ENCODE measurements around the gene ACMSD. TPM values are rescaled to one million over a fixed set of nuclear protein-coding genes. Genes with fewer than 3 reads are reported as not detected.

The ACMSD gene
- total RNA-seq, 2 experiments from 2014 or later: not detected

- DNase-seq (no peak), ATAC-seq (no peak)
- no peak overlapping the region for H3K4me3 Mint-ChIP-seq
- no peak overlapping the region for H3K27ac Mint-ChIP-seq
- POLR2A ChIA-PET: no interaction called here
- H3K9me3 Mint-ChIP-seq (ENCODE audit: low read depth): peaks cover 10% of the 10 kb centered on the region
- H3K36me3 Mint-ChIP-seq (ENCODE audit: low read depth): no peaks in the 10 kb centered on the region
- CTCF ChIA-PET: no interaction called here
- H3K27me3 Mint-ChIP-seq: no peaks in the 10 kb centered on the region
- no peaks in the 10 kb centered on the region for H3K4me1 Mint-ChIP-seq
- intact Hi-C loops (cut with DNase I, micrococcal nuclease): loop anchor here in 1 of 2 experiments (10.0 kb wide), 1 partner anchor 657 kb away; the partner anchor contains the start of gene MGAT5
These were observed 73.0 kb downstream of the ACMSD start for GRCh38 chr2:134911400-134911785.

DNA sequence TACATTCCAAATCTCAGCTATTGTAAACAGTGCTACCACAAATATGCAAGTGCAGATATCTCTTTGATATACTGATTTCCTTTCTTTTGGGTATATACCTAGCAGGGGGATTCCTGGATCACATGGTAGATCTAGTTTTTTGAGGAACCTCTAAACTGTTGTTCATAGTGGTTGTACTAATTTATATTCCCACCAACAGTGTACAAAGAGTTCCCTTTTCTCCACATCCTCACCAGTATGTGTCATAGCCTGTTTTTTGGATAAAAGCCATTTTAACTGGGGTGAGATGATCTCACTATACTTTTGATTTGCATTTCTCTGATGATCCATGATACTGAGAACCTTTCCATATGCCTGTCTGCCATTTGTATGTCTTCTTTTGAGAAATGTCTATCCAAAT is 73.9 kb downstream of the ACMSD start:
- intact Hi-C loops (cut with DNase I, micrococcal nuclease): loop anchor here in 1 of 2 experiments (10.0 kb wide), 1 partner anchor 658 kb away; the partner anchor contains the start of gene MGAT5
- no peaks in the 10 kb centered on the region for H3K36me3 Mint-ChIP-seq (ENCODE audit: low read depth)
- peaks cover 9% of the 10 kb centered on the region for H3K9me3 Mint-ChIP-seq (ENCODE audit: low read depth)
- H3K4me1 Mint-ChIP-seq: peaks cover 7% of the 10 kb centered on the region
- DNase-seq (no peak), ATAC-seq (no peak)
- no peaks in the 10 kb centered on the region for H3K27me3 Mint-ChIP-seq
- H3K27ac Mint-ChIP-seq: no peak overlapping the region
- no peak overlapping the region for H3K4me3 Mint-ChIP-seq
- ChIA-PET CTCF (no interaction called here), POLR2A (no interaction called here)

GRCh38 chr2:134917360-134917865 is 79.0 kb downstream of the ACMSD start:
- intact Hi-C loops (cut with DNase I, micrococcal nuclease): loop anchor here in 1 of 2 experiments (5.0 to 10.0 kb wide), 3 partner anchors 250 to 1465 kb away; partner anchors contain the start of gene MGAT5
- Mint-ChIP-seq H3K27ac (peak overlapping the region; percentile 98), H3K9me3 (ENCODE audit: low read depth) (no peaks in the 10 kb centered on the region), H3K4me1 (peaks cover 18% of the 10 kb centered on the region), H3K4me3 (peak overlapping the region; percentile 92), H3K27me3 (no peaks in the 10 kb centered on the region), H3K36me3 (ENCODE audit: low read depth) (peaks cover 16% of the 10 kb centered on the region)
- ATAC-seq (no peak), DNase-seq (peak; percentile 36)
- ChIA-PET POLR2A (interaction anchor here (0.6 to 1.6 kb wide), 6 partner anchors 33 to 736 kb away, joined by 3 to 9 read pairs (median 3); partner anchors contain the start of genes R3HDM1, RAB3GAP1 and ZRANB3), CTCF (interaction anchor here (0.7 to 1.6 kb wide), 3 partner anchors 9 to 926 kb away, joined by 3 to 4 read pairs (median 3); partner anchors contain the start of gene UBXN4)

- Mint-ChIP-seq H3K27ac (peak overlapping the region; percentile 98), H3K36me3 (ENCODE audit: low read depth) (peaks cover 16% of the 10 kb centered on the region), H3K4me3 (peak overlapping the region; percentile 92)
These were observed 79.6 kb downstream of the ACMSD start for GRCh38 chr2:134917888-134918525.

DNA sequence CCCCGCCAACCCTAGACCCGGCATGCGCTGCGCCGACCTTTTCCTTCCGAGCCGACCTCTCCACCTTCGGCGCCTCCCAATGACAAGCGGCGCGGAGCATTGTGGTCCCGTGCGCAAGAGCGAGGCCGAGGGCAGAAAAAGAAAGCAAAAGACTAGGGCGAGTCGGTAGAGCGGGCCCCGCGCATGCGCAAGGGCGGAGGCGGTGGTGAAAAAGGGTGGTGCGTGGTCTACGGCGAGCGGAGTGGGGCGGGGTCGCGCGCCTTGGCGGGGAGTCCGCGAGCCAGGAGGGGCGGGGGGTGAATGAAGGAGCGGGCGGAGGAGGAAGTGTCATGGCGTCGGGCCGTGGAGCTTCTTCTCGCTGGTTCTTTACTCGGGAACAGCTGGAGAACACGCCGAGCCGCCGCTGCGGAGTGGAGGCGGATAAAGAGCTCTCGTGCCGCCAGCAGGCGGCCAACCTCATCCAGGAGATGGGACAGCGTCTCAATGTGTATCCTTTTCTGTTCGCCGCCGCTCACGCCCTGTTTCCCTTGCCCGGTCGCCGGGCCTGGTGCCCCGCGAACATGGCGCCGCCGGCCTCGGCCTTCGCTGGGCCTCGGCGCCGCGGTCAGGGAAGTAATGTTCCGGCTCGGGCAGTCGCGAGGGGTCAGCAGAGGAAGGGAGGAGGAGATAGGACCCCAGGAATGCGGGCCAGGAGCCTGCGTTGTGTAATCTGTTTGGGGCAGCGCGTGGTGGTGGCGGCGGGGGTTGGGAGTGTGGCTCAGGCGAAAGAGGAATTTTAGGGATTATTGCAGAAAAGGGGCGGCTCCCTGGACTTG is 80.3 kb downstream of the ACMSD start, which contains the start of gene CCNT2:
CCNT2 (plus strand) TSS at position 297 of the 815 bp plus-strand sequence; CDS start at position 330, 33 bp downstream.
- POLR2A ChIA-PET: interaction anchor here (0.7 to 1.6 kb wide), 4 partner anchors 12 to 612 kb away, joined by 3 to 9 read pairs (median 4); partner anchors contain the start of genes R3HDM1, RAB3GAP1 and ZRANB3
- Mint-ChIP-seq H3K4me1 (peaks cover 27% of the 10 kb centered on the region), H3K4me3 (peak within 1 kb of the TSS; percentile 92), H3K27ac (peak within 1 kb of the TSS; percentile 98), H3K9me3 (ENCODE audit: low read depth) (no peaks in the 10 kb centered on the region), H3K36me3 (ENCODE audit: low read depth) (peaks cover 16% of the 10 kb centered on the region), H3K27me3 (no peaks in the 10 kb centered on the region)
- peak; percentile 100 for DNase-seq
- CTCF ChIA-PET: interaction anchor here (0.7 to 1.6 kb wide), 2 partner anchors 823 to 1078 kb away, joined by 3 to 4 read pairs; partner anchors contain the start of gene UBXN4
- intact Hi-C loops (cut with DNase I, micrococcal nuclease): loop anchor here (1.0 to 10.0 kb wide), 10 partner anchors 134 to 1464 kb away; partner anchors contain the start of genes RAB3GAP1 (in 2 of the 2), MCM6 (in 1 of the 2), MGAT5 (in 1 of the 2) and UBXN4 (in 1 of the 2)
- peak; percentile 89 for ATAC-seq

More at GRCh38 chr2:134917888-134918525, 79.6 kb downstream of the ACMSD start:
- peak; percentile 95 for DNase-seq
- ChIA-PET POLR2A (interaction anchor here (0.6 to 1.6 kb wide), 5 partner anchors 17 to 736 kb away, joined by 3 to 9 read pairs (median 3); partner anchors contain the start of genes R3HDM1, RAB3GAP1 and ZRANB3), CTCF (interaction anchor here (0.7 to 1.6 kb wide), 4 partner anchors 9 to 1079 kb away, joined by 3 to 4 read pairs (median 4); partner anchors contain the start of gene UBXN4)
- Mint-ChIP-seq H3K4me1 (peaks cover 23% of the 10 kb centered on the region), H3K27me3 (no peaks in the 10 kb centered on the region), H3K9me3 (ENCODE audit: low read depth) (no peaks in the 10 kb centered on the region)
- intact Hi-C loops (cut with DNase I, micrococcal nuclease): loop anchor here (1.0 to 10.0 kb wide), 10 partner anchors 134 to 1464 kb away; partner anchors contain the start of genes RAB3GAP1 (in 2 of the 2), MCM6 (in 1 of the 2), MGAT5 (in 1 of the 2) and UBXN4 (in 1 of the 2)
- ATAC-seq: peak; percentile 76

DNA sequence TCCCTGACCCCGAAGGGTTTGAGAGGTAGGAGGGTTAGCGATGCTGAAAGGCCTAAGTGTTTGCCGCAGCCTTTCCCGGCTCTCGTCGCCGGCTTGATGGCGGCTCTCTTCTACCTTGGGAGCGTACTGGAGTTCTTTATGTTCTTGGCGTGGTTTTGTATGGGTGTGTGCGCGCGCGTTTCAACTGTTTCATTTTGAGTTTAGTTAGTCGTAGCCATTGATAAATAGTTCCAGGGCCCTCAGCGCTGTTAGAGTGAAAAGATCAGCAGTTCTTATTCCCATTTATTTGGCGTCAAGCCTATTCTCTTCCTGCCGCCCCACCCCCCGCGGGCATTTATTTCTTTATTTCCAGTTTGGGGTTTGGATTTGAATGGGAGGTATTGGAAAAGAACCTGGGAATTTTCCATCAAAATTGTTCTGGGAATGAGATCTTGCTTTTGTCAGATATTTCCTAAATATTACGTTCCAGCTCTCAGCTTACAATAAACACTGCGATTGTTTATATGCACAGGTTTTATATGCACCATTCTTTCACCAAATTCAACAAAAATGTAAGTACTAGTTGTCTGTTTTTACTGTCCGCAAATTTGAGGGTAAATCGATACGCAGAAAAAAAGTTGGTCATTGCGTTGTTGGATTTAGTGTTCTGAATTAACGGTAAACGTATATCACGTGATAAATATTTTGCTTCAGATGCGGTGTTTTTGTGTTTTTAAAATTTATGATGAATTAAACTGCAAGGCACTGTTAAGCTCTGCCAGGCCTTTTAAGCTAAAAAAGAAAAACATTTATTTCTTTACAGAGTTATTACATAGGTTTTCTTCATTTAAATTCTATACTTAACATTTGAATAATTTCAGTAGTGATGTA is 81.2 kb downstream of the ACMSD start:
- ChIA-PET POLR2A (interaction anchor here (0.8 to 1.6 kb wide), 2 partner anchors 12 to 611 kb away, joined by 3 to 9 read pairs; partner anchors contain the start of genes R3HDM1 and ZRANB3), CTCF (interaction anchor here (1.2 to 1.6 kb wide), 2 partner anchors 22 to 822 kb away, joined by 3 to 6 read pairs; partner anchors contain the start of gene UBXN4)
- ATAC-seq (no peak), DNase-seq (peak; percentile 76)
- Mint-ChIP-seq H3K27me3 (no peaks in the 10 kb centered on the region), H3K9me3 (ENCODE audit: low read depth) (no peaks in the 10 kb centered on the region), H3K4me1 (peaks cover 33% of the 10 kb centered on the region), H3K4me3 (peak overlapping the region; percentile 92), H3K27ac (peak overlapping the region; percentile 98), H3K36me3 (ENCODE audit: low read depth) (peaks cover 21% of the 10 kb centered on the region)
- intact Hi-C loops (cut with DNase I, micrococcal nuclease): loop anchor here (1.0 to 10.0 kb wide), 7 partner anchors 252 to 1463 kb away; partner anchors contain the start of genes MCM6 (in 1 of the 2) and MGAT5 (in 1 of the 2)

DNA sequence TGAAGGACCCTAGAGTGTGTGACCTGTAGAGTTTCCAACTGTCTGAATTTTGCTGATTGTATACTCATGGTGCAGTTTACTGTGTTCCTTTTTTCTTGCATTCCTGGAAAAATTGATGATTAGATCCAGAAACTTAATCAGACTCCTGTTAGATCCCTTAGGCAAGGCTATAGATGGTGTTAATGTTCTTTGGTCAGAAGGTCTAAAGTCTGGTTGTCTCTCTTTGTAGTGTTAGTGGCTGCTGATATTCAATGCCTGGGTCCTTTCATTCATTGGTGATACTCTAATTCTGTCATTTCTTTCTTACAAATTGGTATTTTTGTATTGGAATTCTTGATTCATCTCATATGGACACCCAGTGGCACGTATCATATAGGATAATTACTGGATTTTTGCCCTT is 86.5 kb downstream of the ACMSD start:
- POLR2A ChIA-PET: no interaction called here
- no peaks in the 10 kb centered on the region for H3K27me3 Mint-ChIP-seq
- peaks cover 64% of the 10 kb centered on the region for H3K4me1 Mint-ChIP-seq

DNA sequence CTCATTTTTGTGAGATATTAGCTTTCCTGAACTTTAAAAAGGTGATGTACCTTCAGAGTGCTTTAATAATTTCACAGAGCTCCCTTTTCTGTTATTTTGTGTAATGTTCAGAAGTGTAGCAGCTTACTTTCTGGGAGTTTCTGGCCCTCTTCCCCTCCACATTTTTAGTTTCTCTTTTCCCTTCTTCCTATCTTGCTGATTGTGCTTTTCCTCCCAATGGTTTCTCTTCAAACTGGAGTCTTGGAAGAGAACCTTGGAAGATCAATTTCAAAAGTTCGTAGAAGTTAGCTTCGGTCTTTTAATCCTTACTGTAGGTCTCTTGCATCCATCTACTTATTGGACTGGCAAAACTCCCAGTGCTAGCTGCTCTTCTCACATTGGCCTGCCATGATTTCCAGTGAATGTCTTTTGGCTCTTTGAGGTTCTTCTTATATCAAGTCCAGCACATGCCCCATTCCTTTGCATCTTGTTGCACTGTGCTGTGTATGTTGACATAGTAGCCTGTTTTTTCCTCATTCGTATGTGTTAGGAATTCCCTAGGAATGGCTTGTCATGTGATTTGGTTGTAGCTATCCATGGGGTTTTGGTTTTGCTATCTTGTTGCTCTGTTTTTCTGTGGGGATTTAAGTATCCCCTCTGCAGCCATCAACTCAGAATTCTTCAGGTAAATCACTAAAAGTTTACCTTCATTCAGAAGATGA is 88.0 kb downstream of the ACMSD start:
- no peak overlapping the region for H3K4me3 Mint-ChIP-seq
- H3K27ac Mint-ChIP-seq: peak overlapping the region; percentile 61
- peaks cover 71% of the 10 kb centered on the region for H3K4me1 Mint-ChIP-seq
- no peaks in the 10 kb centered on the region for H3K27me3 Mint-ChIP-seq
- no peaks in the 10 kb centered on the region for H3K9me3 Mint-ChIP-seq (ENCODE audit: low read depth)
- CTCF ChIA-PET: interaction anchor here (1.6 to 2.7 kb wide), 3 partner anchors 9 to 25 kb away, joined by 5 to 7 read pairs (median 5); no protein-coding TSS in a partner anchor
- POLR2A ChIA-PET: interaction anchor here (0.7 kb wide), 2 partner anchors 121 to 924 kb away, joined by 4 to 6 read pairs; partner anchors contain the start of gene MAP3K19
- ATAC-seq: no peak
- intact Hi-C loops (cut with DNase I, micrococcal nuclease): no loop called here
- DNase-seq: no peak
- H3K36me3 Mint-ChIP-seq (ENCODE audit: low read depth): peaks cover 41% of the 10 kb centered on the region

More for the DNA sequence above, 86.5 kb downstream of the ACMSD start:
- CTCF ChIA-PET: no interaction called here
- intact Hi-C loops (cut with DNase I, micrococcal nuclease): no loop called here
- Mint-ChIP-seq H3K27ac (no peak overlapping the region), H3K4me3 (no peak overlapping the region), H3K36me3 (ENCODE audit: low read depth) (peaks cover 37% of the 10 kb centered on the region), H3K9me3 (ENCODE audit: low read depth) (no peaks in the 10 kb centered on the region)
- no peak for ATAC-seq
- no peak for DNase-seq

DNA sequence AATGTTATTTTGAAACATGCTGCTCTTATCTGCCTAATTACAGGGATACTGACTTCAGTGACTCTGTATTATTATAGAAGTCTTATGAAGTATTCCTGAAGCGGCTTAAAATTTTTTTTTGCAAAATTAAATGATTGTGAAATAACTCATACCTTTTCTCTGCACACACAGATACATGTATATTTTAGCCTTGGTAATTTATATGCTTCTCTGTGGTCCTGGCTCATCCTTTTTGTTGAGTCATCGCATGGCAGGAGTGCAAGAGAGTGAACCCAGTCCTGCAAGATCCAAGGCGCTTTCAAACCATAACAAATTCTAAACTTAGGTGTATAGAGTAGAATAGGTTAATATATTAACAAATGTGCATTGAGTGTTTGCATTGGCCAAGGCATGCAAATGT is 88.8 kb downstream of the ACMSD start:
- intact Hi-C loops (cut with DNase I, micrococcal nuclease): no loop called here
- ChIA-PET CTCF (interaction anchor here (1.6 to 2.7 kb wide), 2 partner anchors 14 to 24 kb away, joined by 5 to 7 read pairs; no protein-coding TSS in a partner anchor), POLR2A (interaction anchor here (0.7 to 0.9 kb wide), 2 partner anchors 604 to 923 kb away, joined by 4 to 6 read pairs; partner anchors contain the start of gene ZRANB3)
- Mint-ChIP-seq H3K27me3 (no peaks in the 10 kb centered on the region), H3K4me1 (peaks cover 72% of the 10 kb centered on the region), H3K36me3 (ENCODE audit: low read depth) (peaks cover 44% of the 10 kb centered on the region), H3K4me3 (no peak overlapping the region), H3K9me3 (ENCODE audit: low read depth) (no peaks in the 10 kb centered on the region), H3K27ac (peak overlapping the region; percentile 14)
- DNase-seq (no peak), ATAC-seq (peak; percentile 63)

Measured in activated CD4-positive, alpha-beta T cell treated with anti-CD3 and anti-CD28 coated beads for 36 hours (primary cell).